HEK293 (cell line): Measurements from ENCODE around the gene SLC48A1.

Experiments used
- CTCF ChIA-PET: fragments of 350-600 bp; formaldehyde crosslinking; extraction: SDS; loops from one replicate; lab custom pipeline; 2021; ENCODE audit warnings: antibody characterized with exemption; lab: Yijun Ruan, JAX
- POLR2A ChIA-PET: fragments of 300-600 bp; formaldehyde crosslinking; extraction: SDS; loops from one replicate; lab custom pipeline; 2020; ENCODE audit warnings: antibody characterized with exemption, inconsistent platforms; lab: Yijun Ruan, JAX
- H3K27ac ChIP-seq: fragments of 200-500 bp; sonication (Bioruptor generic); 2 replicates; pipeline ENCODE4 v1.5.1; 2014; ENCODE audit warnings: low read depth, low read length, control low read depth, inconsistent platforms; ENCODE audit errors: extremely low read depth
- H3K36me3 ChIP-seq, 2 experiments: fragments of 200-500 bp in 1 of 2; sonication (Bioruptor generic) in 1 of 2; 1 replicate in 1 of 2; 2 replicates in 1 of 2; pipeline ENCODE4 v1.5.1; 2014 to 2017; ENCODE audit warnings: inconsistent platforms in 2 of 2, low read length in 2 of 2; ENCODE audit not compliant: control insufficient read depth in 2 of 2, insufficient read depth in 1 of 2
- H3K4me1 ChIP-seq: fragments of 200-500 bp; sonication (Bioruptor generic); 2 replicates; pipeline ENCODE4 v1.5.1; 2014; ENCODE audit warnings: mild to moderate bottlenecking, low read length, inconsistent platforms; ENCODE audit not compliant: control insufficient read depth, insufficient read depth
- H3K4me3 ChIP-seq: 2 replicates; pipeline ENCODE4 v1.5.1; 2011; ENCODE audit warnings: low read depth, mild to moderate bottlenecking, control low read depth, low read length, moderate library complexity
- H3K9me3 ChIP-seq: fragments of 200-500 bp; sonication (Bioruptor generic); 2 replicates; pipeline ENCODE4 v1.5.1; 2014; ENCODE audit warnings: low read depth, low read length, inconsistent platforms; ENCODE audit not compliant: control insufficient read depth, insufficient read depth
- EGR2 ChIP-seq: fragments of 450-650 bp; formaldehyde crosslinking; IDR thresholded peaks from 2 replicates; pipeline ENCODE4 v1.5.1; 2016; ENCODE audit warnings: low read depth, missing biosample characterization, missing genetic modification characterization
- ELK4 ChIP-seq: IDR thresholded peaks from 2 replicates; pipeline ENCODE4 v1.6.1; 2011; ENCODE audit warnings: mild to moderate bottlenecking, low read depth, low read length, borderline replicate concordance
- KLF10 ChIP-seq: fragments of 450-650 bp; IDR thresholded peaks from 2 replicates; pipeline ENCODE4 v1.5.1; 2018; ENCODE audit warnings: missing biosample characterization, mild to moderate bottlenecking, missing genetic modification characterization
- REPIN1 ChIP-seq: fragments of 450-650 bp; formaldehyde crosslinking; IDR thresholded peaks from 2 replicates; pipeline ENCODE4 v1.5.1; 2017; ENCODE audit warnings: missing biosample characterization, missing genetic modification characterization, low read depth
- SP3 ChIP-seq: fragments of 450-650 bp; formaldehyde crosslinking; IDR thresholded peaks from 2 replicates; pipeline ENCODE4 v1.5.1; 2016; ENCODE audit warnings: missing biosample characterization, missing genetic modification characterization
- SP7 ChIP-seq: fragments of 450-650 bp; formaldehyde crosslinking; IDR thresholded peaks from 2 replicates; pipeline ENCODE4 v1.5.1; 2016; ENCODE audit warnings: missing biosample characterization, missing genetic modification characterization
- ZBTB11 ChIP-seq: fragments of 450-650 bp; formaldehyde crosslinking; conservative IDR thresholded peaks from 2 replicates; pipeline ENCODE4 v1.5.1; 2016; ENCODE audit warnings: low read depth, missing biosample characterization, missing genetic modification characterization
- ZBTB21 ChIP-seq: fragments of 450-650 bp; formaldehyde crosslinking; IDR thresholded peaks from 2 replicates; pipeline ENCODE4 v1.5.1; 2017; ENCODE audit warnings: missing biosample characterization, missing genetic modification characterization
- ZBTB26 ChIP-seq: fragments of 450-650 bp; formaldehyde crosslinking; optimal IDR thresholded peaks from 2 replicates; pipeline ENCODE3; 2016; ENCODE audit warnings: missing biosample characterization, mild to moderate bottlenecking, missing genetic modification characterization
- ZFHX2 ChIP-seq: fragments of 450-650 bp; formaldehyde crosslinking; conservative IDR thresholded peaks from 2 replicates; pipeline ENCODE4 v1.5.1; 2016; ENCODE audit warnings: missing biosample characterization, missing genetic modification characterization
- ZNF585B ChIP-seq: fragments of 450-650 bp; formaldehyde crosslinking; IDR thresholded peaks from 2 replicates; pipeline ENCODE4 v1.5.1; 2016; ENCODE audit warnings: missing biosample characterization, missing genetic modification characterization
- ZNF624 ChIP-seq: fragments of 450-650 bp; formaldehyde crosslinking; IDR thresholded peaks from 2 replicates; pipeline ENCODE4 v1.5.1; 2017; ENCODE audit warnings: missing biosample characterization, missing genetic modification characterization
- ZNF747 ChIP-seq: fragments of 450-650 bp; formaldehyde crosslinking; IDR thresholded peaks from 2 replicates; pipeline ENCODE4 v1.5.1; 2016; ENCODE audit warnings: missing biosample characterization, missing genetic modification characterization
- ZSCAN30 ChIP-seq: fragments of 450-650 bp; IDR thresholded peaks from 2 replicates; pipeline ENCODE4 v1.5.1; 2018; ENCODE audit warnings: missing biosample characterization, mild to moderate bottlenecking, missing genetic modification characterization, moderate library complexity
- TF ChIP-seq, protein P1 (sequence below): fragments of 450-650 bp; formaldehyde crosslinking; IDR thresholded peaks from 2 replicates; pipeline ENCODE4 v1.5.1; 2016; ENCODE audit warnings: missing biosample characterization, missing genetic modification characterization
- TF ChIP-seq, protein P2 (sequence below): fragments of 450-650 bp; formaldehyde crosslinking; IDR thresholded peaks from 2 replicates; pipeline ENCODE4 v1.5.1; 2017; ENCODE audit warnings: missing biosample characterization, missing genetic modification characterization
- TF ChIP-seq, protein P3 (sequence below): fragments of 450-650 bp; formaldehyde crosslinking; IDR thresholded peaks from 2 replicates; pipeline ENCODE4 v1.5.1; 2017; ENCODE audit warnings: missing biosample characterization, missing genetic modification characterization

The SLC48A1 gene

DNA sequence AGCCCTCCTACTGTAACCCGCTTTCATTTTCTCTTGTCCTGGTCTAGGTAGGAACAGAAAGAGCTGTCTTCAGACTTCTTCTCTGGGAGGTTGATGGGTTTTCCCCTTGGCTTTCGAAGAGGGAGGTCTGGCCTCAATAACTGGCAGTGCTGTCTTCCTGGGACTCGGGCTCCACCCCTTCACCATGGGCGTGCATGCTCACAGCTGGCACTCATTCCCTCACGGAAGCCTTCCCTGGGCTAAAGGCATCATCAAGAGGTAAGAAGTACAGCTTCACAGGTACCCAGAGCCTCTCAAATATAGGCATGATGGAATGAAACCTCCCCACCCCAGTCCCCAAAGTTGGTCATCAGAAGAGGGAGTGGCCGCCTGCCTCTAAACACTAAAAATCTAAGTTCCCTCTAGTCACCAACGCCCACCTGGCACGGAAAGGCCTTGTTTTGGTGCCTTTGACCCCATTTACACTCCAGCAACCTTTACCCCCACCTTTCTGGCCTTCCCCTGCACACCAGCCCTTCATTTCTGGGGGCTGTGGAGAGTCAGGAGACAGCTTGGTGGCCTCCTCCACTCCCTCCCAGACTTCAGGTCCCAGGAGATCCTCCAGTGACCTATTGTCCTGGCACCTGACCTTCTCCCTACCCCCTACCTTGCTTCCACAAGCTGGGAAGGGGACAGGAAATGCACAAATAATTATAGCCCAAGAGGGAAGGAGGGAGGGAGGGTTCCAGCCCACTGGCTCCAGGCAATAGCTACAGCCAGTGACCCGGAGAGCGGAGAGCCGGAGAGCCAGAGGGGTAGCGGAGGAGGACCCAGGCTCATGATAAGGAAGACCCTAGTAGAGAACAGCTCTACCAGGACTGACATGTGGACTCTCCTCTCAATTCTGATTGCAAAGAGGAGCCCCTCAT, 17.1 kb upstream of the SLC48A1 start (continued):
- no peak for TF ChIP-seq ZNF624 (tag by site-specific recombination)
- TF ChIP-seq REPIN1 (tag by site-specific recombination) = no peak
- no peak for TF ChIP-seq ZBTB11 (tag by site-specific recombination)
- no peak for TF ChIP-seq KLF10
- TF ChIP-seq ZBTB21 (tag by site-specific recombination) = no peak
- TF ChIP-seq, protein P1, sequence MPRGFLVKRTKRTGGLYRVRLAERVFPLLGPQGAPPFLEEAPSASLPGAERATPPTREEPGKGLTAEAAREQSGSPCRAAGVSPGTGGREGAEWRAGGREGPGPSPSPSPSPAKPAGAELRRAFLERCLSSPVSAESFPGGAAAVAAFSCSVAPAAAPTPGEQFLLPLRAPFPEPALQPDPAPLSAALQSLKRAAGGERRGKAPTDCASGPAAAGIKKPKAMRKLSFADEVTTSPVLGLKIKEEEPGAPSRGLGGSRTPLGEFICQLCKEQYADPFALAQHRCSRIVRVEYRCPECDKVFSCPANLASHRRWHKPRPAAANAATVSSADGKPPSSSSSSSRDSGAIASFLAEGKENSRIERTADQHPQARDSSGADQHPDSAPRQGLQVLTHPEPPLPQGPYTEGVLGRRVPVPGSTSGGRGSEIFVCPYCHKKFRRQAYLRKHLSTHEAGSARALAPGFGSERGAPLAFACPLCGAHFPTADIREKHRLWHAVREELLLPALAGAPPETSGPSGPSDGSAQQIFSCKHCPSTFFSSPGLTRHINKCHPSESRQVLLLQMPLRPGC = no peak
- TF ChIP-seq ZSCAN30 (tag by site-specific recombination) = no peak
- TF ChIP-seq, protein P2, sequence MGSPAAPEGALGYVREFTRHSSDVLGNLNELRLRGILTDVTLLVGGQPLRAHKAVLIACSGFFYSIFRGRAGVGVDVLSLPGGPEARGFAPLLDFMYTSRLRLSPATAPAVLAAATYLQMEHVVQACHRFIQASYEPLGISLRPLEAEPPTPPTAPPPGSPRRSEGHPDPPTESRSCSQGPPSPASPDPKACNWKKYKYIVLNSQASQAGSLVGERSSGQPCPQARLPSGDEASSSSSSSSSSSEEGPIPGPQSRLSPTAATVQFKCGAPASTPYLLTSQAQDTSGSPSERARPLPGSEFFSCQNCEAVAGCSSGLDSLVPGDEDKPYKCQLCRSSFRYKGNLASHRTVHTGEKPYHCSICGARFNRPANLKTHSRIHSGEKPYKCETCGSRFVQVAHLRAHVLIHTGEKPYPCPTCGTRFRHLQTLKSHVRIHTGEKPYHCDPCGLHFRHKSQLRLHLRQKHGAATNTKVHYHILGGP (tag by site-specific recombination) = no peak
- no peak for TF ChIP-seq SP7 (tag by site-specific recombination)

- POLR2A ChIA-PET = interaction anchor here (1.6 kb wide), 1 partner anchor 11 kb away, joined by 6 read pairs; no protein-coding TSS in a partner anchor
- CTCF ChIA-PET = interaction anchor here (0.6 to 14.1 kb wide), 12 partner anchors 8 to 142 kb away, joined by 3 to 241 read pairs (median 4); partner anchors contain the start of gene SLC48A1
- Histone ChIP-seq H3K4me3 (no peak overlapping the region), H3K4me1 (peaks cover 7% of the 10 kb centered on the region; the same call in 1 of the 2 replicates), H3K27ac (no peak overlapping the region), H3K9me3 (no peaks in the 10 kb centered on the region), H3K36me3 (no peaks in the 10 kb centered on the region)
- TF ChIP-seq ZBTB26 (no peak), SP3 (no peak), ZFHX2 (tag by site-specific recombination) (peak; percentile 81), ELK4 (no peak), ZNF747 (no peak), EGR2 (tag by site-specific recombination) (peak; percentile 79), ZNF585B (tag by site-specific recombination) (no peak)
- TF ChIP-seq, protein P3, sequence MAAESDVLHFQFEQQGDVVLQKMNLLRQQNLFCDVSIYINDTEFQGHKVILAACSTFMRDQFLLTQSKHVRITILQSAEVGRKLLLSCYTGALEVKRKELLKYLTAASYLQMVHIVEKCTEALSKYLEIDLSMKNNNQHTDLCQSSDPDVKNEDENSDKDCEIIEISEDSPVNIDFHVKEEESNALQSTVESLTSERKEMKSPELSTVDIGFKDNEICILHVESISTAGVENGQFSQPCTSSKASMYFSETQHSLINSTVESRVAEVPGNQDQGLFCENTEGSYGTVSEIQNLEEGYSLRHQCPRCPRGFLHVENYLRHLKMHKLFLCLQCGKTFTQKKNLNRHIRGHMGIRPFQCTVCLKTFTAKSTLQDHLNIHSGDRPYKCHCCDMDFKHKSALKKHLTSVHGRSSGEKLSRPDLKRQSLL = no peak
Observed at GRCh38 chr12:47757364-47757839, 15.6 kb upstream of the SLC48A1 start.
